Upper lobe of left lung (tissue), 6 donors: ENCODE measurements around the gene ARRB2. TPM values are rescaled to one million over a fixed set of nuclear protein-coding genes. Genes with fewer than 3 reads are reported as not detected.

Source experiments
- ATAC-seq, 2 donors: fragments of 200-7000 bp; cut with Tn5 transposase; one replicate each; pipeline ENCODE4 v1.9.1; 2022; ENCODE audit warnings: mild to moderate bottlenecking in 2 of 2, moderate library complexity in 2 of 2; ENCODE audit not compliant: low FRiP score in 2 of 2
- DNase-seq, 2 donors: peaks; one replicate each; pipeline ENCODE4 v3.0.0-alpha.2; 2019 to 2020
- H3K27ac ChIP-seq, 4 donors: fragments of 200-600 bp; sonication (generic); one replicate each; pipeline ENCODE4 v1.5.1; 2016 to 2019
- H3K27me3 ChIP-seq, 4 donors: fragments of 200-600 bp; sonication (generic); one replicate each; pipeline ENCODE4 v1.5.1; 2017 to 2019
- H3K36me3 ChIP-seq, 4 donors: fragments of 200-600 bp; sonication (generic); one replicate each; pipeline ENCODE4 v1.5.1; 2016 to 2019
- H3K4me1 ChIP-seq, 4 donors: fragments of 200-600 bp; sonication (generic); one replicate each; pipeline ENCODE4 v1.5.1; 2018 to 2019
- H3K4me3 ChIP-seq, 4 donors: fragments of 200-600 bp; sonication (generic); one replicate each; pipeline ENCODE4 v1.5.1; 2017 to 2019; ENCODE audit warnings: mild to moderate bottlenecking in 2 of 4, moderate library complexity in 1 of 4
- H3K9me3 ChIP-seq, 4 donors: fragments of 200-600 bp; sonication (generic); one replicate each; pipeline ENCODE4 v1.5.1; 2018 to 2019
- EP300 ChIP-seq, 4 donors: sonication (generic); formaldehyde crosslinking; IDR thresholded peaks; one replicate each; pipeline ENCODE4 v1.5.1; 2017; ENCODE audit warnings: antibody characterized with exemption in 4 of 4, control low read depth in 2 of 4
- POLR2A ChIP-seq, 4 donors: fragments of 450-650 bp; IDR thresholded peaks; one replicate each; pipeline ENCODE4 v1.5.1; 2016 to 2017; ENCODE audit warnings: antibody characterized with exemption in 4 of 4, mild to moderate bottlenecking in 2 of 4
- POLR2AphosphoS5 ChIP-seq, 2 donors: sonication (generic); formaldehyde crosslinking; IDR thresholded peaks; one replicate each; pipeline ENCODE4 v1.5.1; 2017; ENCODE audit warnings: antibody characterized with exemption in 2 of 2
- WGBS, 2 donors: methylation state at CpG; one replicate each; pipeline ENCODE4 v1.1.5; 2017 to 2018; 5-methylcytosine and 5-hydroxymethylcytosine counted together
- total RNA-seq, 6 donors: library from RNA; depleted of rRNA in 4 of 6; stranded (reverse); fragments of >200 nt in 4 of 6; gene quantifications; one replicate each; pipeline versions ENCODE4 v1.1.0 to v1.2.1, GENCODE V29; 2016 to 2021
- TF ChIP-seq, protein P1 (sequence below), 6 experiments: fragments of 450-650 bp in 4 of 6; fragments of 200-600 bp in 2 of 6; sonication (generic) in 2 of 6; IDR thresholded peaks; one replicate each; pipeline ENCODE4 v1.5.1; 2016 to 2019; ENCODE audit warnings: antibody characterized with exemption in 6 of 6
- donor health status: DM: no; HTN: no; CAD: no; lungs with moderate emphysema.
- donor health status: DM: no; HTN: yes; CAD: no; lungs with severe emphysema.

The ARRB2 gene
- total RNA-seq, 6 donors from 2014 or later = 67.3 to 336 (median 176) TPM

DNA sequence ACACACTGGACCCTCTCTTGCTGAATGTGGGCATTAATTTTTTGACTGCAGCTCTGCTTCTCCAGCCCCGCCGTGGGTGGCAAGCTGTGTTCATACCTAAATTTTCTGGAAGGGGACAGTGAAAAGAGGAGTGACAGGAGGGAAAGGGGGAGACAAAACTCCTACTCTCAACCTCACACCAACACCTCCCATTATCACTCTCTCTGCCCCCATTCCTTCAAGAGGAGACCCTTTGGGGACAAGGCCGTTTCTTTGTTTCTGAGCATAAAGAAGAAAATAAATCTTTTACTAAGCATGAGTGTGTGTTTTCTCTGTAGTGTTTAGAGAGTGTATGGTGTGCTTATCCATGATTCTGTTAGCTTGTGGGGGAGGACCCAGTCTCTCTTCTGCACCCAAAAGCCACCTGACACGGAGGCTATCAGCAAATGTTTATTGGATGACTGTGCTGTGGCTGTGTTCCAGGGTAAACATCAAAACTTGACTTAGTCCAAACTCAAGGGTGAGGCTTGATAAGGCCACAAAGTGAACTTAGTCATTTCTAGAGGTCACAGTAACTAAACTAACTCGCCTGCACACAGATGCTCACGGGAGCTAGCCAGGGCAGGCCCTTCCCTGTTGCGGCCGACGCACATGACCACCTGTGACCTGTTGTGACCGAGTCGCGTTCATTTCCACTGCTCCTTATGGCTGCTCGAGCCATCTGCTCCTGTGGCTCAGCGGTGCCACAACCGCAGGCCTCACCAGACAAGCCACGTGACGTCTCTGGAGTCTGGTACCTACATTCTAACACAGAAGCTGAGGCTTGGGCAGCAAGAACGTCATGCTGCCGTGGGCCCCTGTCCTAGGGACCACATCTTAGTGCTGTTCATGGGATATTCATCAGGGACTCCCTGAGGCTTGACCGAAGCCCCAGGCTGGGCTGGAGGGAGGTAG lies 11.0 kb downstream of the ARRB2 start:
- Histone ChIP-seq H3K36me3 (peaks cover 3 to 42% (median 35%) of the 10 kb centered on the region in 4 donors), H3K27ac (peak overlapping the region; percentile 57 to 80 (median 67)), H3K4me1 (peaks cover 0 to 13% (median 6%) of the 10 kb centered on the region in 4 donors), H3K27me3 (no peaks in the 10 kb centered on the region), H3K4me3 (no peak overlapping the region), H3K9me3 (no peaks in the 10 kb centered on the region)
- ATAC-seq = peak; percentile 49 to 92
- TF ChIP-seq EP300 (IDR thresholded peaks at IDR 0.05) = peak in 1 of 4 donors; percentile 72
- TF ChIP-seq POLR2AphosphoS5 (IDR thresholded peaks at IDR 0.05) = peak; percentile 63 to 69
- TF ChIP-seq, protein P1, sequence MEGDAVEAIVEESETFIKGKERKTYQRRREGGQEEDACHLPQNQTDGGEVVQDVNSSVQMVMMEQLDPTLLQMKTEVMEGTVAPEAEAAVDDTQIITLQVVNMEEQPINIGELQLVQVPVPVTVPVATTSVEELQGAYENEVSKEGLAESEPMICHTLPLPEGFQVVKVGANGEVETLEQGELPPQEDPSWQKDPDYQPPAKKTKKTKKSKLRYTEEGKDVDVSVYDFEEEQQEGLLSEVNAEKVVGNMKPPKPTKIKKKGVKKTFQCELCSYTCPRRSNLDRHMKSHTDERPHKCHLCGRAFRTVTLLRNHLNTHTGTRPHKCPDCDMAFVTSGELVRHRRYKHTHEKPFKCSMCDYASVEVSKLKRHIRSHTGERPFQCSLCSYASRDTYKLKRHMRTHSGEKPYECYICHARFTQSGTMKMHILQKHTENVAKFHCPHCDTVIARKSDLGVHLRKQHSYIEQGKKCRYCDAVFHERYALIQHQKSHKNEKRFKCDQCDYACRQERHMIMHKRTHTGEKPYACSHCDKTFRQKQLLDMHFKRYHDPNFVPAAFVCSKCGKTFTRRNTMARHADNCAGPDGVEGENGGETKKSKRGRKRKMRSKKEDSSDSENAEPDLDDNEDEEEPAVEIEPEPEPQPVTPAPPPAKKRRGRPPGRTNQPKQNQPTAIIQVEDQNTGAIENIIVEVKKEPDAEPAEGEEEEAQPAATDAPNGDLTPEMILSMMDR (IDR thresholded peaks at IDR 0.05) = no peak
- no peak for TF ChIP-seq POLR2A (IDR thresholded peaks at IDR 0.05)
- WGBS, 2 donors = 68 to 70% methylated on average over 16 to 20 of the region's 20 CpGs
- peak; percentile 68 to 89 for DNase-seq

DNA sequence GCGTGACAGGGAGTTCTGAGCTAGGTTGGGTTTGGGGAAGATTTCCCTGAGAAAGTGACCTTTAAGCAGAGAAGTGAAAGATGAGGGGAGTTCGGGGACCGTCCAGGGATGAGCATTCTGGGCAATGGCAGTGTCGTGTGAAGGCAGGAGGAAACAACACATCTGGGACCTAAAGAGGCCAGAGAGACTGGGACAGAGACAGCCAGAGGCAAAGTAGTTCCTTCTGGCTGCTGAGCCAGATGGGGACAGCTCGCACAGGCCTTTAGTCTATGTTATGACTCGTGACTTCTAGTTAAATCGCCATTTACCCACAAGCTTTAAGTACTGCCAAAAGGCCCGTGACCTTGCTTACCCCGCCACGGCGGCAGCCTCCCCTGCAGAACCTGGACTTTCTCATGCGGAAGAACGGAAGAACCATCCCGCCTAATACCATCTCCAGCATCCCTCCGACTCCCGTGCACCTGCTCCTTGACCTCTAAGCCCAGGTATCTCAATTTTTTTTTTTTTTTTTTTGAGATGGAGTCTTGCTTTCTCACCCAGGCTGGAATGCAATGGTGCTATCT lies 12.3 kb downstream of the ARRB2 start:
- 89% methylated on average over 16 of the region's 16 CpGs for WGBS, 2 donors
- Histone ChIP-seq H3K27me3 (no peaks in the 10 kb centered on the region), H3K4me1 (peaks cover 0 to 13% (median 7%) of the 10 kb centered on the region in 4 donors), H3K4me3 (no peak overlapping the region), H3K27ac (peak overlapping the region in 2 of 4 donors; percentile 75 to 80), H3K9me3 (no peaks in the 10 kb centered on the region), H3K36me3 (peaks cover 0 to 29% (median 22%) of the 10 kb centered on the region in 4 donors)
- TF ChIP-seq, protein P1 (IDR thresholded peaks at IDR 0.05) = no peak
- no peak for TF ChIP-seq EP300 (IDR thresholded peaks at IDR 0.05)
- no peak for TF ChIP-seq POLR2AphosphoS5 (IDR thresholded peaks at IDR 0.05)
- no peak for TF ChIP-seq POLR2A (IDR thresholded peaks at IDR 0.05)
- ATAC-seq (no peak), DNase-seq (peak in 1 of 2 donors; percentile 51)

DNA sequence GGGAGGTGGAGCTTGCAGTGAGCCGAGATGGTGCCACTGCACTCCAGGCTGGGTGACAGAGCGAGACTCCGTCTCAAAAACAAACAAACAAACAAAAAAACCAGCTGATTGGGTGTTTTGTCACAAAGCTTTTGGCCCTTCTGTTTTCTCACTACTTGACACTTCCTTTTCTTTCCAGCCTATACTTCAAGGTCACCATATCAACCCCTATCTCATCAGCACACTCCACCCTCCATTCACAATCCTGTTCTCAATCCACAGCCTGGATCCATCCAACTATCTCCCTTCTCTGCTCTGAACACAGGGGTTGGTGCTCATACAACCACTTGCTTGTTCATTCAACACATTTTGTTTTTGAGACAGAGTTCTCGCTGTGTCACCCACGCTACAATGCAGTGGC lies 14.2 kb downstream of the ARRB2 start:
- no peak for ATAC-seq
- Histone ChIP-seq H3K4me1 (peaks cover 0 to 15% (median 7%) of the 10 kb centered on the region in 4 donors), H3K27ac (peak overlapping the region in 2 of 4 donors; percentile 75 to 81), H3K27me3 (no peaks in the 10 kb centered on the region), H3K36me3 (peaks cover 0 to 10% (median 7%) of the 10 kb centered on the region in 4 donors), H3K4me3 (no peak overlapping the region), H3K9me3 (no peaks in the 10 kb centered on the region)
- DNase-seq = no peak
- TF ChIP-seq, protein P1 (IDR thresholded peaks at IDR 0.05) = no peak
- TF ChIP-seq POLR2AphosphoS5 (IDR thresholded peaks at IDR 0.05) = no peak
- no peak for TF ChIP-seq EP300 (IDR thresholded peaks at IDR 0.05)
- TF ChIP-seq POLR2A (IDR thresholded peaks at IDR 0.05) = no peak
- 84 to 92% methylated on average over 5 of the region's 5 CpGs for WGBS, 2 donors

DNA sequence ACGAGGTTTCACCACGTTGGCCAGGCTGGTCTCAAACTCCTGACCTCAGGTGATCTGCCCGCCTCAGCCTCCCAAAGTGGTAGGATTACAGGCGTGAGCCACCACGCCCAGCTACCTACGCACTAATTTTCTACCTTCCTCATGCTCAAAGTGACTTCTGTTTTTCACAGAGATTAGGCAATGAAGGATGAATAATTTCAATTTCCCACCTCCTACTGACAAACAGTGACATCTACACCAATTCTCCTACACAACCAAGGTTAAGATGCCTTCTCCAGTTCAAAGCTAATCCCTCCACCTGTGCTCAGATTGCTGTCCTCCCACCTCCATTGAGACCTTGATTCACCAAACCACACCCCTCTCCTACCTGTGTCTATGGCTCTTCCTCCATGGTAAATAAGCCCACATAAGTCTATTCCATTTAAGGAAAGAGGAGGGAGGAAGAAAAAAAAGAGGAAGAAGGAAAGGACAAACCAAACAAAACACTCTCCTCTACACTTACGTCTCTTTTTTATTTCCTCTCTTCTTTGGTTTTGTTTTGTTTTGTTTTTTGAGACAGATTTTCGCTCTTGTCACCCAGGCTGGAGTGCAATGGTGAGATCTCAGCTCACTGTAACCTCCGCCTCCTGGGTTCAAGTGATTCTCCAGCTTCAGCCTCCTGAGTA lies 15.3 kb downstream of the ARRB2 start:
- H3K27ac ChIP-seq = peak overlapping the region; percentile 72 to 81 (median 74)
- WGBS, 2 donors = 69 to 74% methylated on average over 9 of the region's 9 CpGs
- H3K9me3 ChIP-seq = no peaks in the 10 kb centered on the region
- TF ChIP-seq EP300 (IDR thresholded peaks at IDR 0.05) = no peak
- TF ChIP-seq POLR2AphosphoS5 (IDR thresholded peaks at IDR 0.05) = peak in 1 of 2 donors; percentile 46
- ATAC-seq (peak in 1 of 2 donors; percentile 46), DNase-seq (no peak)
- H3K4me1 ChIP-seq = peaks cover 3 to 20% (median 12%) of the 10 kb centered on the region in 4 donors
- no peaks in the 10 kb centered on the region for H3K36me3 ChIP-seq
- H3K27me3 ChIP-seq = no peaks in the 10 kb centered on the region
- H3K4me3 ChIP-seq = no peak overlapping the region

DNA sequence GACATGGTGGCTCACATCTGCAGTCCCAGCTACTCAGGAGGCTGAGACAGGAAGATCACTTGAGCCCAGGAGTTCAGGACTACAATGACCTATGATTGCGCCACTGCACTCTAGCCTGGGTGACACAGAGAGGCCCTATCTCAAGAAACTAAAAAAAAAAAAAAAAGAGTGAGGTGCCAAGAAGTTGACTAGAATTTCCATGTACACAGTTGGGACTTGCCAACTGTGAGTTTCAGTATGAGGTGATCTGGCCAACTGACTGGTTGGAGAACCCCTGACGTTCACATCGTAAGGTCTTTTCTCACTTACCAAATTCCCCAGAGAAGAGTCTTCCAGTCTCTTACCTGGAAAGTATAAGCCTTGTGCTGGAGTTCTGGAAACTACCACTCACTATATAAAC lies 17.7 kb downstream of the ARRB2 start:
- H3K4me1 ChIP-seq = peaks cover 13 to 23% (median 21%) of the 10 kb centered on the region in 4 donors
- no peaks in the 10 kb centered on the region for H3K9me3 ChIP-seq
- H3K4me3 ChIP-seq = no peak overlapping the region
- TF ChIP-seq POLR2AphosphoS5 (IDR thresholded peaks at IDR 0.05) = peak in 1 of 2 donors; percentile 37
- no peak for TF ChIP-seq EP300 (IDR thresholded peaks at IDR 0.05)
- TF ChIP-seq, protein P1 (IDR thresholded peaks at IDR 0.05) = no peak
- no peaks in the 10 kb centered on the region for H3K27me3 ChIP-seq
- WGBS, 2 donors = 48 to 73% methylated on average over 2 to 3 of the region's 3 CpGs
- peak overlapping the region in 3 of 4 donors; percentile 38 to 70 (median 64) for H3K27ac ChIP-seq
- peak in 1 of 2 donors; percentile 90 for DNase-seq
- ATAC-seq = no peak
- peaks cover 0 to 8% (median 2%) of the 10 kb centered on the region in 4 donors for H3K36me3 ChIP-seq
